ENCODE data around the gene HACL1. TPM values are rescaled to one million over a fixed set of nuclear protein-coding genes. Genes with fewer than 3 reads are reported as not detected.

Gene HACL1
- total and polyA plus RNA-seq, 2 donors (not counting 1 experiment from before 2014, with no cell fraction given), result 20.8 to 38.7 TPM

DNA sequence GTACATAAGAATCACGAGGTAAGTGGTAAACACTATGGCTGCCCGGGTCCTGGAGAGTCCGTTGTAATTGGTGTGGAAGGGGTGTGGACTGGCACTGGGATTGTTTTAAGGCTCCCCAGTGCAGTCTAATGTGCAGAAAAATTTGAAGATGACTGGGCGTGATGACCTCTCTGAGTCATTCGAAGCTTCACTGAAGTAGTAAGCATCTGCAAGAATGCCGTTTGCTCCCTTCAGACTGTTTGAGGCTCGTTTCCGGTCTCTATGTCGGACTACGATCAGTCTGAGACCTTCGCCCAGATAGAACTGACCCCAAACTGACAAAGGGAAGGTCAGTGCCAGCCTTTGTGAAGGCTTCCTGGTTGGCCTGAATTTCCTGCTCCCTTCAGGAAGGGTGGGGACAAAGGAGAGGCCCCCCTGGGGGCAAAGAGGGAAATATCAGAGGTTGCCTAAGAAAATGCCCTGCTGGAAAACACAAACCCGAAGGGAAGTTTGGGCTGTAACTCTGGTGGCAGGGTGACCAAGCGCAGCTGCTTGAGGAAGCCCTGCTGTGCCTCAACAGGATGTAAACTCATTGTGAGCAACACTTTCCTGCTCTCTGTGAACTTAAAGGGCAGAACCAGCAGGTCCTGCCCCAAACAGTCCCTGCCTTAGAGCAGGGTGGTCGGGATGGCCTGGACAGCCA lies 34.8 kb upstream of the HACL1 start:
- TF ChIP-seq EZH2 (IDR thresholded peaks at IDR 0.05; ENCODE audit: borderline replicate concordance, insufficient read depth, low read depth, low read length, poor library complexity, severe bottlenecking), result no peak
- TF ChIP-seq, protein P1, sequence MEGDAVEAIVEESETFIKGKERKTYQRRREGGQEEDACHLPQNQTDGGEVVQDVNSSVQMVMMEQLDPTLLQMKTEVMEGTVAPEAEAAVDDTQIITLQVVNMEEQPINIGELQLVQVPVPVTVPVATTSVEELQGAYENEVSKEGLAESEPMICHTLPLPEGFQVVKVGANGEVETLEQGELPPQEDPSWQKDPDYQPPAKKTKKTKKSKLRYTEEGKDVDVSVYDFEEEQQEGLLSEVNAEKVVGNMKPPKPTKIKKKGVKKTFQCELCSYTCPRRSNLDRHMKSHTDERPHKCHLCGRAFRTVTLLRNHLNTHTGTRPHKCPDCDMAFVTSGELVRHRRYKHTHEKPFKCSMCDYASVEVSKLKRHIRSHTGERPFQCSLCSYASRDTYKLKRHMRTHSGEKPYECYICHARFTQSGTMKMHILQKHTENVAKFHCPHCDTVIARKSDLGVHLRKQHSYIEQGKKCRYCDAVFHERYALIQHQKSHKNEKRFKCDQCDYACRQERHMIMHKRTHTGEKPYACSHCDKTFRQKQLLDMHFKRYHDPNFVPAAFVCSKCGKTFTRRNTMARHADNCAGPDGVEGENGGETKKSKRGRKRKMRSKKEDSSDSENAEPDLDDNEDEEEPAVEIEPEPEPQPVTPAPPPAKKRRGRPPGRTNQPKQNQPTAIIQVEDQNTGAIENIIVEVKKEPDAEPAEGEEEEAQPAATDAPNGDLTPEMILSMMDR (IDR thresholded peaks at IDR 0.05), result no peak
- peaks cover 26% of the 10 kb centered on the region for H3K4me1 Mint-ChIP-seq
- no peaks in the 10 kb centered on the region for H3K79me2 ChIP-seq (ENCODE audit: control insufficient read depth, insufficient read depth, low read length)
- no peak overlapping the region for H3K4me3 ChIP-seq (ENCODE audit: control extremely low read depth in 1 of 5, extremely low read depth in 1 of 5, insufficient read depth in 1 of 5, low read depth in 2 of 5, low read length in 4 of 5)
- no peaks in the 10 kb centered on the region for H4K20me1 ChIP-seq (ENCODE audit: control insufficient read depth, insufficient read depth, low read length, poor library complexity, severe bottlenecking)
- H3K4me3 Mint-ChIP-seq, result peak overlapping the region; percentile 38
- peak; percentile 41 for ATAC-seq (ENCODE audit: low read depth)
- H3K4me2 ChIP-seq (replicated peaks; ENCODE audit: low read depth, low read length, poor library complexity, severe bottlenecking), result peak overlapping the region; percentile 32
- H3K4me1 ChIP-seq (ENCODE audit: control insufficient read depth in 2 of 2, insufficient read depth in 2 of 2, low read length in 2 of 2), result peaks cover 4 to 18% of the 10 kb centered on the region in 2 donors
- WGBS (ENCODE audit: insufficient coverage), result 66% methylated on average over 13 of the region's 14 CpGs
- peak overlapping the region; percentile 59 for H3K27ac Mint-ChIP-seq
- H2AFZ ChIP-seq (ENCODE audit: insufficient read depth, low read depth, low read length, poor library complexity, severe bottlenecking), result peak overlapping the region; percentile 6
- ChIA-PET POLR2A (no interaction called here), CTCF (interaction anchor here (1.0 to 2.6 kb wide), 2 partner anchors 9 to 176 kb away, joined by 3 to 8 read pairs; no protein-coding TSS in a partner anchor)
- peaks cover 0 to 2% of the 10 kb centered on the region in 2 experiments for H3K36me3 ChIP-seq (replicated peaks in 1 of 2; ENCODE audit: control extremely low read depth in 1 of 2, control insufficient read depth in 1 of 2, extremely low read depth in 1 of 2, insufficient read depth in 2 of 2, low read length in 1 of 2)
- intact Hi-C loops (cut with micrococcal nuclease), result no loop called here
- no peak for DNase-seq
- H3K27me3 Mint-ChIP-seq, result no peaks in the 10 kb centered on the region
- no peaks in the 10 kb centered on the region for H3K9me3 Mint-ChIP-seq (ENCODE audit: insufficient read depth)
- no peaks in the 10 kb centered on the region for H3K27me3 ChIP-seq (replicated peaks in 1 of 4; ENCODE audit: control extremely low read depth in 1 of 4, control insufficient read depth in 3 of 4, insufficient read depth in 4 of 4, low read length in 3 of 4)
- no peaks in the 10 kb centered on the region for H3K9me3 ChIP-seq (ENCODE audit: control extremely low read depth in 1 of 3, control insufficient read depth in 2 of 3, insufficient read depth in 1 of 3, low read length in 2 of 3)
- H3K27ac ChIP-seq (ENCODE audit: low read length in 2 of 2), result no peak overlapping the region
- peak overlapping the region; percentile 11 for H3K9ac ChIP-seq (ENCODE audit: low read length)

DNA sequence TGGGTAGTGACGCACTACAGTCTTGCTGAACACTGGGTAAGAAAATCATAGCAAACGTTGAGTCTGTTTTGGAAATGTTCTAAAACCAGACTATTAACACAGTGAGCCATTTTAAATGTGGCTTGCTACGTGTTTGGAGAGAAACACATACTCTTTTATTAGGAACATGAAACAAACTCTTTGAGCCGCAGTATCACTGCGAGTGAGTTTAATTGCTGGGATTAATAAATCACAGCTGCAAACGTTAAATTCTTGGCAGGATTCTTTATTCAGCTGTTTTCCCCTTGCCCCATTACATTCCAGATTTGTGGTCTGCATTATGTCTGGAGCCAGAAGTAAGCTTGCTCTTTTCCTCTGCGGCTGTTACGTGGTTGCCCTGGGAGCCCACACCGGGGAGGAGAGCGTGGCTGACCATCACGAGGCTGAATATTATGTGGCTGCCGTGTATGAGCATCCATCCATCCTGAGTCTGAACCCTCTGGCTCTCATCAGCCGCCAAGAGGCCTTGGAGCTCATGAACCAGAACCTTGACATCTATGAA lies 33.8 kb upstream of the HACL1 start:
- H3K27ac Mint-ChIP-seq, result peak overlapping the region; percentile 15
- no peak overlapping the region for H3K27ac ChIP-seq (ENCODE audit: low read length in 2 of 2)
- H3K4me1 Mint-ChIP-seq, result peaks cover 31% of the 10 kb centered on the region
- no peak overlapping the region for H3K4me3 Mint-ChIP-seq
- no peak overlapping the region for H3K4me3 ChIP-seq (ENCODE audit: control extremely low read depth in 1 of 5, extremely low read depth in 1 of 5, insufficient read depth in 1 of 5, low read depth in 2 of 5, low read length in 4 of 5)
- H3K27me3 ChIP-seq (replicated peaks in 1 of 4; ENCODE audit: control extremely low read depth in 1 of 4, control insufficient read depth in 3 of 4, insufficient read depth in 4 of 4, low read length in 3 of 4), result no peaks in the 10 kb centered on the region
- no peak overlapping the region for H3K9ac ChIP-seq (ENCODE audit: low read length)
- peaks cover 10 to 25% of the 10 kb centered on the region in 2 donors for H3K4me1 ChIP-seq (ENCODE audit: control insufficient read depth in 2 of 2, insufficient read depth in 2 of 2, low read length in 2 of 2)
- no peaks in the 10 kb centered on the region for H4K20me1 ChIP-seq (ENCODE audit: control insufficient read depth, insufficient read depth, low read length, poor library complexity, severe bottlenecking)
- ChIA-PET POLR2A (no interaction called here), CTCF (interaction anchor here (1.1 to 2.6 kb wide), 2 partner anchors 8 to 177 kb away, joined by 3 to 8 read pairs; no protein-coding TSS in a partner anchor)
- H3K4me2 ChIP-seq (replicated peaks; ENCODE audit: low read depth, low read length, poor library complexity, severe bottlenecking), result no peak overlapping the region
- WGBS (ENCODE audit: insufficient coverage), result 99% methylated on average over 8 of the region's 13 CpGs
- H3K27me3 Mint-ChIP-seq, result no peaks in the 10 kb centered on the region
- no peaks in the 10 kb centered on the region for H3K9me3 ChIP-seq (ENCODE audit: control extremely low read depth in 1 of 3, control insufficient read depth in 2 of 3, insufficient read depth in 1 of 3, low read length in 2 of 3)
- DNase-seq, result no peak
- H3K36me3 ChIP-seq (replicated peaks in 1 of 2; ENCODE audit: control extremely low read depth in 1 of 2, control insufficient read depth in 1 of 2, extremely low read depth in 1 of 2, insufficient read depth in 2 of 2, low read length in 1 of 2), result peaks cover 0 to 2% of the 10 kb centered on the region in 2 experiments
- no peaks in the 10 kb centered on the region for H3K9me3 Mint-ChIP-seq (ENCODE audit: insufficient read depth)
- no peak for ATAC-seq (ENCODE audit: low read depth)
- H2AFZ ChIP-seq (ENCODE audit: insufficient read depth, low read depth, low read length, poor library complexity, severe bottlenecking), result no peak overlapping the region
- no peaks in the 10 kb centered on the region for H3K79me2 ChIP-seq (ENCODE audit: control insufficient read depth, insufficient read depth, low read length)
- TF ChIP-seq, protein P1 (IDR thresholded peaks at IDR 0.05), result no peak
- TF ChIP-seq EZH2 (IDR thresholded peaks at IDR 0.05; ENCODE audit: borderline replicate concordance, insufficient read depth, low read depth, low read length, poor library complexity, severe bottlenecking), result no peak
- intact Hi-C loops (cut with micrococcal nuclease), result no loop called here

Data from B cell (primary cell).